ENCODE data around the gene TMEFF1.

Gene TMEFF1

GRCh38 chr9:100472788-100473275 lies at the start of gene TMEFF1:
Gene TMEFF1 (plus strand): TSS chr9:100473149. CDS start chr9:100473545, 396 bp downstream.
- peak within 1 kb of the TSS; percentile 33 for H3K4me3 ChIP-seq (ENCODE audit: low read depth, low read length)
- DNase-seq (ENCODE audit: low read depth) = no peak
- no peak for TF ChIP-seq CTCF (IDR thresholded peaks at IDR 0.05; ENCODE audit: control insufficient read depth, extremely low read depth, insufficient read depth)

- TF ChIP-seq CTCF (IDR thresholded peaks at IDR 0.05; ENCODE audit: control insufficient read depth, extremely low read depth, insufficient read depth) = no peak
- H3K4me3 ChIP-seq (ENCODE audit: low read depth, low read length) = no peak overlapping the region
- DNase-seq (ENCODE audit: low read depth) = peak; percentile 31
Observed at GRCh38 chr9:100425758-100426157, 47.2 kb upstream of the TMEFF1 start.

- H3K4me3 ChIP-seq (ENCODE audit: low read depth, low read length) = peak overlapping the region; percentile 48
- TF ChIP-seq CTCF (IDR thresholded peaks at IDR 0.05; ENCODE audit: control insufficient read depth, extremely low read depth, insufficient read depth) = no peak
- no peak for DNase-seq (ENCODE audit: low read depth)
Observed at GRCh38 chr9:100426189-100426529, 46.8 kb upstream of the TMEFF1 start.

GRCh38 chr9:100426530-100427365 lies 46.2 kb upstream of the TMEFF1 start, which contains the start of gene MSANTD3:
Gene MSANTD3 (plus strand): TSS chr9:100427143. CDS start chr9:100441939, 14,796 bp downstream.
- H3K4me3 ChIP-seq (ENCODE audit: low read depth, low read length) = peak within 1 kb of the TSS; percentile 81
- TF ChIP-seq CTCF (IDR thresholded peaks at IDR 0.05; ENCODE audit: control insufficient read depth, extremely low read depth, insufficient read depth) = peak; percentile 36; the same call in 1 of the 2 replicates
- DNase-seq (ENCODE audit: low read depth) = no peak

GRCh38 chr9:100427366-100428263 lies 45.3 kb upstream of the TMEFF1 start:
- TF ChIP-seq CTCF (IDR thresholded peaks at IDR 0.05; ENCODE audit: control insufficient read depth, extremely low read depth, insufficient read depth) = no peak
- peak overlapping the region; percentile 81 for H3K4me3 ChIP-seq (ENCODE audit: low read depth, low read length)
- DNase-seq (ENCODE audit: low read depth) = no peak

- H3K4me3 ChIP-seq (ENCODE audit: low read depth, low read length) = no peak overlapping the region
- no peak for DNase-seq (ENCODE audit: low read depth)
- TF ChIP-seq CTCF (IDR thresholded peaks at IDR 0.05; ENCODE audit: control insufficient read depth, extremely low read depth, insufficient read depth) = no peak
Observed at GRCh38 chr9:100428871-100429654, 43.9 kb upstream of the TMEFF1 start.
